H1 (cell line): ENCODE results near the gene UGT2B17. TPM values are rescaled to one million over a fixed set of nuclear protein-coding genes. Genes with fewer than 3 reads are reported as not detected.

Source experiments
- CTCF ChIA-PET: fragments of 300-600 bp; sonication (Branson Sonifier 250); formaldehyde crosslinking; loops from one replicate; lab custom pipeline; 2021; ENCODE audit not compliant: partially characterized antibody; lab: Charles Lee
- POLR2A ChIA-PET: fragments of 300-600 bp; sonication (Branson Sonifier 250); formaldehyde crosslinking; loops from one replicate; lab custom pipeline; 2021; ENCODE audit warnings: inconsistent platforms; ENCODE audit not compliant: partially characterized antibody; lab: Charles Lee
- DNase-seq, 2 experiments: peaks; one replicate each; pipeline versions ENCODE4 v3.0.0 to v3.0.0-alpha.2; 2010 to 2022; ENCODE audit warnings: low spot score in 2 of 2, low read depth in 1 of 2, mixed read lengths in 1 of 2
- FAIRE-seq: peaks from 2 replicates; lab custom pipeline; 2011; peaks lifted over from hg19 to GRCh38; lab: Jason Lieb, UNC
- H2AFZ ChIP-seq: 2 replicates; pipeline ENCODE4 v1.8.1; 2012; ENCODE audit warnings: low read length, inconsistent platforms
- H2AK5ac ChIP-seq: 2 replicates; pipeline ENCODE4 v1.6.1; 2013; ENCODE audit warnings: low read depth, low read length
- H2BK120ac ChIP-seq: replicated peaks from 2 replicates; pipeline ENCODE3; 2013; ENCODE audit warnings: low read depth, low read length, inconsistent platforms
- H2BK12ac ChIP-seq: 2 replicates; pipeline ENCODE4 v1.6.1; 2013; ENCODE audit warnings: low read depth, low read length
- H2BK15ac ChIP-seq: 2 replicates; pipeline ENCODE4 v1.6.1; 2013; ENCODE audit warnings: low read length
- H2BK20ac ChIP-seq: 2 replicates; pipeline ENCODE4 v1.6.1; 2013; ENCODE audit warnings: low read length
- H2BK5ac ChIP-seq: 2 replicates; pipeline ENCODE4 v1.6.1; 2013; ENCODE audit warnings: low read depth, low read length
- H3K14ac ChIP-seq: 2 replicates; pipeline ENCODE4 v1.6.1; 2013; ENCODE audit warnings: inconsistent platforms; ENCODE audit not compliant: insufficient read length
- H3K18ac ChIP-seq: 2 replicates; pipeline ENCODE4 v1.6.1; 2013; ENCODE audit warnings: low read length; ENCODE audit errors: extremely low read depth
- H3K23ac ChIP-seq: 2 replicates; pipeline ENCODE4 v1.6.1; 2013; ENCODE audit warnings: inconsistent platforms; ENCODE audit not compliant: insufficient read length
- H3K23me2 ChIP-seq: 2 replicates; pipeline ENCODE4 v1.6.1; 2013; ENCODE audit warnings: low read depth, low read length
- H3K27ac ChIP-seq: 2 replicates; pipeline ENCODE4 v1.6.1; 2011; ENCODE audit warnings: low read depth, low read length, inconsistent platforms
- H3K27me3 ChIP-seq, 4 experiments: replicated peaks in 1 of 4; 1 replicate in 1 of 4; 2 replicates in 3 of 4; pipeline versions ENCODE4 v1.6.1 to v1.8.1; 2011 to 2013; ENCODE audit warnings: low read length in 3 of 4, mild to moderate bottlenecking in 3 of 4, inconsistent platforms in 2 of 4, mixed read lengths in 2 of 4, moderate library complexity in 1 of 4; ENCODE audit not compliant: control insufficient read depth in 3 of 4, insufficient read depth in 3 of 4; ENCODE audit errors: extremely low read depth in 1 of 4
- H3K36me3 ChIP-seq, 4 experiments: 2 replicates each; pipeline versions ENCODE4 v1.6.1 to v1.8.1; 2011 to 2013; ENCODE audit warnings: mild to moderate bottlenecking in 4 of 4, low read length in 3 of 4, moderate library complexity in 2 of 4, control low read depth in 1 of 4, inconsistent platforms in 1 of 4; ENCODE audit not compliant: insufficient read depth in 4 of 4, control insufficient read depth in 2 of 4
- H3K4ac ChIP-seq: replicated peaks from 2 replicates; pipeline ENCODE3; 2013; ENCODE audit warnings: low read length, low read depth, mixed read lengths, inconsistent platforms; ENCODE audit not compliant: insufficient read length
- H3K4me1 ChIP-seq, 4 experiments: replicated peaks in 1 of 4; 1 replicate in 1 of 4; 2 replicates in 3 of 4; pipeline versions ENCODE4 v1.6.1 to v1.8.1; 2011 to 2013; ENCODE audit warnings: low read length in 3 of 4, inconsistent platforms in 2 of 4, mixed read lengths in 1 of 4; ENCODE audit not compliant: insufficient read depth in 4 of 4, control insufficient read depth in 3 of 4
- H3K4me2 ChIP-seq, 2 experiments: 2 replicates each; pipeline versions ENCODE4 v1.6.1 to v1.8.1; 2011 to 2013; ENCODE audit warnings: low read depth in 2 of 2, low read length in 2 of 2, control low read depth in 1 of 2, inconsistent platforms in 1 of 2, mild to moderate bottlenecking in 1 of 2; ENCODE audit not compliant: insufficient read depth in 1 of 2
- H3K4me3 ChIP-seq, 4 experiments: fragments of 200-600, 300-600 bp in 1 of 4; sonication (generic), shearing (Covaris generic), sonication (Bioruptor Twin) in 1 of 4; 2 replicates each; pipeline versions ENCODE4 v1.5.1 to v1.8.1; 2011 to 2016; ENCODE audit warnings: low read length in 4 of 4, low read depth in 3 of 4, control low read depth in 2 of 4, inconsistent platforms in 2 of 4, mild to moderate bottlenecking in 2 of 4, mixed read lengths in 1 of 4, moderate library complexity in 1 of 4; ENCODE audit not compliant: insufficient read depth in 2 of 4; ENCODE audit errors: extremely low read depth in 1 of 4
- H3K56ac ChIP-seq: replicated peaks from 2 replicates; pipeline ENCODE3; 2013; ENCODE audit warnings: low read depth, mild to moderate bottlenecking, mixed read lengths, low read length, inconsistent platforms; ENCODE audit not compliant: insufficient read length
- H3K79me1 ChIP-seq: 2 replicates; pipeline ENCODE4 v1.6.1; 2013; ENCODE audit warnings: low read depth, low read length, control low read depth
- H3K79me2 ChIP-seq, 2 experiments: 2 replicates each; pipeline versions ENCODE4 v1.6.1 to v1.8.1; 2012 to 2013; ENCODE audit warnings: low read length in 2 of 2, mild to moderate bottlenecking in 2 of 2, inconsistent platforms in 1 of 2; ENCODE audit not compliant: insufficient read depth in 2 of 2, control insufficient read depth in 1 of 2
- H3K9ac ChIP-seq, 4 experiments: replicated peaks in 1 of 4; 1 replicate in 1 of 4; 2 replicates in 3 of 4; pipeline versions ENCODE4 v1.6.1 to v1.8.1; 2011 to 2013; ENCODE audit warnings: low read depth in 3 of 4, low read length in 3 of 4, control low read depth in 2 of 4, mild to moderate bottlenecking in 2 of 4, moderate library complexity in 2 of 4, inconsistent platforms in 1 of 4; ENCODE audit errors: extremely low read depth in 1 of 4
- H3K9me3 ChIP-seq, 2 experiments: 2 replicates each; pipeline versions ENCODE4 v1.6.1 to v1.8.1; 2012 to 2013; ENCODE audit warnings: mild to moderate bottlenecking in 2 of 2, moderate library complexity in 2 of 2, control low read depth in 1 of 2, inconsistent platforms in 1 of 2, low read depth in 1 of 2, low read length in 1 of 2, mixed read lengths in 1 of 2; ENCODE audit not compliant: insufficient read depth in 2 of 2
- H4K20me1 ChIP-seq, 2 experiments: replicated peaks in 1 of 2; 2 replicates each; pipeline versions ENCODE3 to v1.8.1; 2011 to 2013; ENCODE audit warnings: inconsistent platforms in 2 of 2, low read length in 2 of 2, mild to moderate bottlenecking in 1 of 2; ENCODE audit not compliant: insufficient read depth in 2 of 2, control insufficient read depth in 1 of 2
- H4K5ac ChIP-seq: 2 replicates; pipeline ENCODE4 v1.6.1; 2013; ENCODE audit warnings: low read length, low read depth, mixed read lengths, inconsistent platforms; ENCODE audit not compliant: insufficient read length
- H4K8ac ChIP-seq: 2 replicates; pipeline ENCODE4 v1.8.0; 2013; ENCODE audit warnings: mild to moderate bottlenecking, moderate library complexity, low read length, inconsistent platforms; ENCODE audit not compliant: insufficient read depth; ENCODE audit errors: extremely low read depth
- H4K91ac ChIP-seq: replicated peaks from 2 replicates; pipeline ENCODE3; 2013; ENCODE audit warnings: low read length, mixed read lengths, inconsistent platforms; ENCODE audit not compliant: insufficient read length
- ASH2L ChIP-seq: fragments of 200-600, 300-600 bp; sonication (generic); IDR thresholded peaks from one replicate; pipeline ENCODE4 v1.7.1; 2017; ENCODE audit warnings: low read length
- BRCA1 ChIP-seq: IDR thresholded peaks from 2 replicates; pipeline ENCODE4 v1.6.1; 2012; ENCODE audit warnings: low read depth, low read length, improper control_type of control experiment
- CBX8 ChIP-seq: fragments of 300-800, 300-1000 bp; sonication (generic); IDR thresholded peaks from 2 replicates; pipeline ENCODE4 v1.7.1; 2016; ENCODE audit warnings: low read depth, low read length, borderline replicate concordance
- CEBPB ChIP-seq: IDR thresholded peaks from 2 replicates; pipeline ENCODE4 v1.6.1; 2012; ENCODE audit warnings: low read depth, low read length
- EGR1 ChIP-seq: IDR thresholded peaks from 2 replicates; pipeline ENCODE4 v1.6.1; 2011; ENCODE audit warnings: low read depth, low read length, borderline replicate concordance
- GTF2F1 ChIP-seq: IDR thresholded peaks from 2 replicates; pipeline ENCODE4 v1.6.1; 2012; ENCODE audit warnings: low read depth, low read length, improper control_type of control experiment, borderline replicate concordance
- HDAC6 ChIP-seq: IDR thresholded peaks from one replicate; pipeline ENCODE4 v1.7.1; 2012; ENCODE audit warnings: low read depth, mild to moderate bottlenecking, inconsistent platforms, low read length, moderate library complexity
- JUND ChIP-seq: IDR thresholded peaks from 2 replicates; pipeline ENCODE4 v1.6.1; 2011; ENCODE audit warnings: mild to moderate bottlenecking, improper control_type of control experiment, low read length
- SIRT6 ChIP-seq: IDR thresholded peaks from one replicate; pipeline ENCODE4 v1.7.1; 2012; ENCODE audit warnings: low read length, inconsistent platforms
- SP4 ChIP-seq: IDR thresholded peaks from 2 replicates; pipeline ENCODE4 v1.6.1; 2012; ENCODE audit warnings: low read length, inconsistent platforms
- SRF ChIP-seq: IDR thresholded peaks from 2 replicates; pipeline ENCODE4 v1.6.1; 2011; ENCODE audit warnings: mild to moderate bottlenecking, low read depth, low read length, moderate library complexity
- TBP ChIP-seq: IDR thresholded peaks from 2 replicates; pipeline ENCODE4 v1.6.1; 2011; ENCODE audit warnings: low read depth, low read length, improper control_type of control experiment
- TCF12 ChIP-seq: IDR thresholded peaks from 2 replicates; pipeline ENCODE4 v1.6.1; 2011; ENCODE audit warnings: low read depth, mild to moderate bottlenecking, low read length
- WGBS, 2 experiments: shearing (Covaris generic) in 1 of 2; methylation state at CpG; one replicate each; pipeline versions ENCODE4 v1.1.6 to v1.1.7; 2013 to 2015; ENCODE audit warnings: low lambda C conversion rate in 2 of 2, mixed read lengths in 2 of 2, inconsistent platforms in 1 of 2, low coverage in 1 of 2, missing lambda C conversion rate in 1 of 2; ENCODE audit not compliant: insufficient replicate concordance in 2 of 2, insufficient coverage in 1 of 2, insufficient read length in 1 of 2; ENCODE audit errors: extremely low coverage in 1 of 2, missing lambda C conversion rate in 1 of 2; 5-methylcytosine and 5-hydroxymethylcytosine counted together
- polyA plus RNA-seq, 7 experiments: library from polyadenylated mRNA; depleted of rRNA in 3 of 7; stranded (reverse) in 5 of 7; unstranded in 2 of 7; fragments of >200 nt in 5 of 7; fragments of 200-250 nt in 2 of 7; gene quantifications; 1 replicate in 5 of 7; 2 replicates in 1 of 7; 4 replicates in 1 of 7; pipeline versions ENCODE4 v1.2.1 to v1.2.3, GENCODE V29; 2011 to 2013; ENCODE audit warnings: missing spikeins in 2 of 7, mixed read lengths in 2 of 7
- total RNA-seq: library from RNA; stranded (reverse); fragmentation: NEBNext Ultra II Directional; extraction: Animal tissue kit (Norgen Biotek cat#: 25700); gene quantifications from 2 replicates; pipeline ENCODE4 v1.2.1, GENCODE V29; 2021
- TF ChIP-seq, protein P1 (sequence below): IDR thresholded peaks from 2 replicates; pipeline ENCODE4 v1.6.1; 2011; ENCODE audit warnings: low read length, improper control_type of control experiment
- TF ChIP-seq, protein P2 (sequence below): IDR thresholded peaks from 2 replicates; pipeline ENCODE4 v1.6.1; 2012; ENCODE audit warnings: inconsistent platforms

The UGT2B17 gene
- total and polyA plus RNA-seq, 2 of the 8 experiments (the other 6 are each of a cell fraction or from before 2014, with no cell fraction given): not detected

DNA sequence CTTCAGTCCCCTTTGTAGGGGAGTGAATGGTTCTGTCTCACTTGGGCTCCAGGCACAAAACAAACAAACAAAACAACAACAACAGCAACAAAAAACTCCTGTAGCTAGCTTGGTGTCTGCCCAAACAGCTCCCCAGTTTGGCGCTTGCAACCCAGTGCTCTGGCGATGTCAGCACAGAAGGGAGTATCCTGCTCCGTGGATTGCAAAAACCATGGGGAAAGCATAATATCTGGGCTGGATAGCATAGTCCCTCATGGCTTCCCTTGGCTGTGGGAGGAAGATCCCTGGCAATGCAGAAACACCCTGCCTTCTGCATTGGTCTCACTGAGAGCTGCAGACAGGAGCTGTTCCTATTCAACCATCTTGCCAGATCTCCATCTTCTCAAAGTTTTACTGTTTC lies 39.7 kb downstream of the UGT2B17 start:
- Histone ChIP-seq H2BK5ac (no peak overlapping the region), H4K5ac (no peak overlapping the region), H3K79me1 (no peaks in the 10 kb centered on the region), H3K27ac (no peak overlapping the region), H3K4ac (no peak overlapping the region), H3K4me2 (no peak overlapping the region), H3K23ac (no peak overlapping the region), H2BK20ac (no peak overlapping the region), H4K20me1 (no peaks in the 10 kb centered on the region), H3K36me3 (no peaks in the 10 kb centered on the region), H4K8ac (no peak overlapping the region), H3K56ac (no peak overlapping the region), H2BK12ac (no peak overlapping the region), H2AFZ (no peak overlapping the region; the same call in 1 of the 2 replicates), H2BK120ac (no peak overlapping the region), H3K23me2 (no peaks in the 10 kb centered on the region), H3K14ac (no peak overlapping the region), H2BK15ac (no peak overlapping the region), H3K4me3 (no peak overlapping the region), H3K27me3 (no peaks in the 10 kb centered on the region), H4K91ac (no peak overlapping the region), H3K18ac (no peak overlapping the region), H3K4me1 (no peaks in the 10 kb centered on the region), H3K9ac (no peak overlapping the region), H2AK5ac (no peak overlapping the region), H3K9me3 (no peaks in the 10 kb centered on the region), H3K79me2 (no peaks in the 10 kb centered on the region)
- ChIA-PET CTCF (interaction anchor here (1.1 to 1.2 kb wide), 2 partner anchors 9 to 38 kb away, joined by 3 read pairs; no protein-coding TSS in a partner anchor), POLR2A (no interaction called here)
- 89% methylated on average over 3 of the region's 3 CpGs; no CpG with 5 or more reads in 1 of the 2 experiments for WGBS, 2 experiments
- DNase-seq (no peak), FAIRE-seq (no peak)
- no peak for TF ChIP-seq TBP
- TF ChIP-seq, protein P1, sequence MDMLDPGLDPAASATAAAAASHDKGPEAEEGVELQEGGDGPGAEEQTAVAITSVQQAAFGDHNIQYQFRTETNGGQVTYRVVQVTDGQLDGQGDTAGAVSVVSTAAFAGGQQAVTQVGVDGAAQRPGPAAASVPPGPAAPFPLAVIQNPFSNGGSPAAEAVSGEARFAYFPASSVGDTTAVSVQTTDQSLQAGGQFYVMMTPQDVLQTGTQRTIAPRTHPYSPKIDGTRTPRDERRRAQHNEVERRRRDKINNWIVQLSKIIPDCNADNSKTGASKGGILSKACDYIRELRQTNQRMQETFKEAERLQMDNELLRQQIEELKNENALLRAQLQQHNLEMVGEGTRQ: no peak
- no peak for TF ChIP-seq JUND
- TF ChIP-seq GTF2F1: no peak
- no peak for TF ChIP-seq HDAC6
- no peak for TF ChIP-seq BRCA1
- TF ChIP-seq CBX8: no peak
- no peak for TF ChIP-seq SP4
- TF ChIP-seq CEBPB: no peak
- TF ChIP-seq, protein P2, sequence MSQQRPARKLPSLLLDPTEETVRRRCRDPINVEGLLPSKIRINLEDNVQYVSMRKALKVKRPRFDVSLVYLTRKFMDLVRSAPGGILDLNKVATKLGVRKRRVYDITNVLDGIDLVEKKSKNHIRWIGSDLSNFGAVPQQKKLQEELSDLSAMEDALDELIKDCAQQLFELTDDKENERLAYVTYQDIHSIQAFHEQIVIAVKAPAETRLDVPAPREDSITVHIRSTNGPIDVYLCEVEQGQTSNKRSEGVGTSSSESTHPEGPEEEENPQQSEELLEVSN: no peak
- no peak for TF ChIP-seq ASH2L
- no peak for TF ChIP-seq EGR1
- no peak for TF ChIP-seq SRF
- TF ChIP-seq SIRT6: no peak
- TF ChIP-seq TCF12: no peak
